DMS153 treated with DMSO at 0.1 percent for 48 hours (cell line): Measurements from ENCODE around the gene CALHM3.
"Not testable (repeated sequence)": the region's sequence is repeated elsewhere in the genome, so short reads cannot be mapped to it uniquely, and the experiment has no call there.

ENCODE experiments used
- DNase-seq: peaks from one replicate; lab custom pipeline; 2025; ENCODE audit not compliant: unreplicated experiment; lab: John Stamatoyannopoulos, UW

CALHM3 gene

DNA sequence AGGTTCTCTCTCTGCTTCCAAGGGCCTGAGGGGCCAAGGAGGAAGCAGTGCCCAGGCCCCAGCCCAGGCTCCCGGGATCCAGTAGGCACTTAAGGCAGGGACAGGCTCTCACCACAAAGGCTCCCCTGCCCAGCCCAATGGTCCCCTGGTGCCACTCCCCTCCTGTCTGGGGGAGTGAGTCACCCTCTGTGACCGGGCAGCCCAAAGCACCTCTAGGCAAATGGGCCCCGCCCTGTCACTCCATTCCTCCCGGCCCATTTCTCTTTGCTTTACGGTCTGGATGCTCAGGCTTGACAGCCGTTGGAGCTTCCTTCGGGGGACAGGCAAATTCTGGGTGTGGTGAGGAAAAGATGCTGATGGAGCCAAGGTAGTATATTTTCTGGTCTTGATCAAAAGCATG is at the start of gene CALHM3:
CALHM3 (minus strand) TSS at position 106 of the 400 bp plus-strand sequence. CDS start 208 bp downstream, outside the sequence.
- no peak for DNase-seq

DNA sequence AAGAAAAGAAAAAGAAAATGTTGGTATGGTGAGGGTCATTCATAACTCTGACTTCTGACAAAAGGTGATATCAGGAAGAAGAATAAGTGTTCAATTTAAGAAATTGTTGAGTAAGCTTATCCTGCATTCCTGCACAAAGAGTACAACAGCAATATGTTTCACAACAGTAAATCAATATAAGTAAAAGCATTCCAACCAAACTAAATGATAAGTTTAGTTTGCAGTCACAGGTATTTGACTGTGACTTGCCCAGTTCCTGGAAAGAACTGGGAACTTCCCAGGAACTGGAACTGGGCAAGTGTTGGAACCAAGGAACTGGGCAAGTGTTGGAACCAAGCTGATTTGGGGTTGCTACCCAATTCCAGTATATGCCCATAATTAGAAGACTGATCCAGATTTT is 49.5 kb upstream of the CALHM3 start:
- DNase-seq: no peak

GRCh38 chr10:103527476-103527875 is 48.4 kb upstream of the CALHM3 start:
- DNase-seq: not testable (repeated sequence)

- no peak for DNase-seq
These were observed 46.9 kb upstream of the CALHM3 start for GRCh38 chr10:103525901-103526300.

GRCh38 chr10:103523683-103524082 is 44.6 kb upstream of the CALHM3 start:
- no peak for DNase-seq

- DNase-seq: not testable (repeated sequence)
These were observed 43.0 kb upstream of the CALHM3 start for GRCh38 chr10:103522006-103522405.

GRCh38 chr10:103519798-103520197 is 40.8 kb upstream of the CALHM3 start:
- no peak for DNase-seq

DNA sequence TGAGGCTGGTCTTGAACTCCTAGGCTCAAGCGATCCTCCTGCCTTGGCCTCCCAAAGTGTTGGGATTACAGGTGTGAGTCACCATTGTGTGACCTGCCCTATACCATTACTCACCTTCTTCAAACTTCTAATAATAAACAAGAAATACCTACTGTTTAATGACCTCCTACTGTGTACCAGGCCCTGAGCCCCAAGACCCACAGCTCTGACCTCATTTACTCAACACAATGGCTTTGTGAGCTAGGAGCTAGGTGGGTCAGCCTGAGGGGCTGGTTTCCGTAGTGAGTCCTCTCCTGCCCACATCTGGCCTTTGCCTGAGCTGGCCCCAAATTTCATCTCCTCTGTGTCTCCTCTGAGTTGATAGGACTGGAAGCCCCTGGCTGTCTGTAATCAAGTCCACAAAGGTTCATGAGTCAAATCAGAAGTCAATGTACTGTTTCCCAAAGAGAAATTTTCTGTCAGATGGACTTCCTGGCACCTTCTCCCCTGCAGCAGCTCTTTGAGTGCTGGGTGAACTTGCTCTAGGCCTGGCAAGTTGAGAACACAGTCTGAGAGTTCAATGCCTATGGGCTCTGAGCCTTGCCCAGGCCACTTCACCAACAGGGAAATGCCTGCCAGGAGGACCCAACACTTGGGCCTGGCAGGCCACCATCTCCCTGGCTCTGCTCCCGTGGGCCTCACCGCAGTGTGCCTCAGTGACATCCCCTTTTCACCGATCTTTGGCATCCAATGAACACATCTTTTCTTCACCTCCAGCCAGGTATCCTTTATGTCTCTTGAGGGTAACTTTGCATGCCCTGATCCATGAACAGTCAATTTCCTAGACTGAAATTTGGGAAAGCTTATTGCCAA is 38.4 kb upstream of the CALHM3 start:
- no peak for DNase-seq

GRCh38 chr10:103514244-103514643 is 35.2 kb upstream of the CALHM3 start:
- no peak for DNase-seq

GRCh38 chr10:103513380-103514060 is 34.5 kb upstream of the CALHM3 start:
- DNase-seq: no peak

DNA sequence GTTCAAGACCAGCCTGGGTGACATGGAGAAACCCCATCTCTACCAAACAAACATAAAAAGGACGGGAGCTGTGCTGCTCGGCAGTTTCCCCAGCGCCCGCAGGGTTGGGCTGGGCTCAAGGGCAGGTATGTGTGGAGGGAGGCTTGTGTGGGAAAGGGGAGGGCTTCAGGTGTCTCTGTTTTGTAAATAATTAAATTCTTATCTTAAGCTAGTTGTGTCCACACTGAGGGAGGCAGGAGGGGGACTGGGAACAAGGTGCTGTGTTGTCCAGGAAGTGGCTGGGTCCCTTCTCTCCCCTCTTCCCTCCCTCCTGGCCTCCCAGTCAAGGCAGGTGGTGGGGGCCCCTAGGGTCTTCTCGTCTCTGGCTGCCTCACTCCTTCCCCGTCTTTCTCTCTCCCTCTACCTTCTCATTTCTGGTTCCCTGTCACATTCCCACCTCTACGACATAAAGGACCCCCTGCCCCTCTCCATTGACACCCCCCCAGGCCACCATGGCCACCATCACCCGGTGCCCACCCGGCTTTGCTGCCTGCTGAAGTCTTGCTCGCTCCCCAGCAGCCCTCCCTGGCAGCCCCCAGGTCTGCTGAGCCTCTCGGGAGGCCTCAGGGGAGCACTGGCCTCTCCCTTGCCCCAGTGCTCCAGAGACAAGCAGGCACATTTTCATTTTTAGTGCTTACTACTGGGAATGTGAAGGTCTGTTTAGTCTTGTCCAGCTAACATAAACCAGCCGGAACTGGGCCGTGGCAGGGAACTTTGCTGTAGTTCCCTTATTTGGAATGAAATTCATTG is 33.7 kb upstream of the CALHM3 start:
- DNase-seq: no peak

DNA sequence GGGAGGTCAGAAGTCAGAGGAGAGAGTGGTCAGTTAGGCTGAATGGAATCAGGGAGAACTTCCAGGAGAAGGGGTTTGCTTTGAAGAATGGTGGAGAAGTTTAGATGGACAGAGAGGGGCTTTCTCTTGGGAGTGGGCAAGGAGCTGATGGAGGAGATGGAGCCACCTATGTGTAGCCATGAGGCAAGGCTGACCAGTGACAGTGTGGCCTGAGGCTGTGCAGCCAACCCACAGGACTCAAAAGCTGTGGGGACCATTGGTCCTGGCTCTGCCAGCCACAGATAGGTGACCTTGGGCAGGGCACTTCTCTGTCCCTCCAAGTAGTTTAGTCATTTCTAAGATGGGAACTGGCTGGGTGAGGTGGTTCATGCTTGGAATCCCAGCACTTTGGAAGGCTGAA is 33.1 kb upstream of the CALHM3 start:
- DNase-seq: no peak

- no peak for DNase-seq
These were observed 32.0 kb upstream of the CALHM3 start for GRCh38 chr10:103510791-103511752.

GRCh38 chr10:103510046-103510685 is 31.1 kb upstream of the CALHM3 start:
- DNase-seq: no peak

DNA sequence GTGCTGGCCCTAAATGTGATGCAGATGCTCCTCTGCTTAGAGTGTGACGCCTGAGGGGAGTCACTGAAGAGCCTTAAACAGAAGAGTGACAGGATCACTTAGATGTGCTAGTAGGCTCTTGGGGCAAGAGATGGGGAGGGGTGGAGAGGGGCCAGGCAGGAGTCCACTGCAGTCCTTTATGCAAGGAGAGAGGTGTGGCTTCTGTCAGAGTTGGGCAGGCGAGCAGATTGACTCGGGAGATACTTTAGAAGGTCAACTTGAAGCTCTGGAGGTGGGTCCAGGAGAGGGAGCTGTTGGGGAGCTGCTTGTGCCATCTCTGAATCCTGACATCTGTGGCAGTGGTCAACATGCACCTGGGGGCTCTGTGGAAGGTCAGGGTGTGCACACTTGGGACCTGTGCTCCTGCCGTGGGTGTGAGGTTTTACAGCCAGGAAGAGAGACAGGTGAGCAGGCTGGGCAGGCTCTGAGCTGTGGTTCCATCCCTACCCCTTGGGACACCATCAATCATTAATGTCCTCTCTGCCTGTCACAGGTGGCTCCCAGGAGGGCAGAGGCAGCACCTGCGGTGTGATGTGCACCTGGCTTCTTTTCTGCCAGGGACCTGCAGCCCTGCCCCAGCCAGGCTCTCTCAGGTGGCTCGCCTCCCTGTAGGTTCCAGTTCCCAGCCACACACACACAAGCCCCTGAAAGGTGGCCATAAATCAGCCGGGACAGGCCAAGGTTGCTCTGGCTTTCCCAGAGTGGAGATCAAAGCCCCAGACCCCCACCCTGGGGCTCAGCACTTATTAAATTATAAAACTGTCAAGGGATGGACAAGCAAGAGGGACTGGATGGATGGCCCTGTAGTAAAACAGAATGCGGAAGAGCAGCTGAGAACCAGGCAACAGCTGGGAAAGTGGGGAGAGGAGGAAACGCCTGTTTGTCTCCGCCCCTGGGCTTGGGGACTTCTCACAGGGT is 28.5 kb upstream of the CALHM3 start:
- DNase-seq: peak; percentile 95

GRCh38 chr10:103506061-103506460 is 27.0 kb upstream of the CALHM3 start:
- no peak for DNase-seq

DNA sequence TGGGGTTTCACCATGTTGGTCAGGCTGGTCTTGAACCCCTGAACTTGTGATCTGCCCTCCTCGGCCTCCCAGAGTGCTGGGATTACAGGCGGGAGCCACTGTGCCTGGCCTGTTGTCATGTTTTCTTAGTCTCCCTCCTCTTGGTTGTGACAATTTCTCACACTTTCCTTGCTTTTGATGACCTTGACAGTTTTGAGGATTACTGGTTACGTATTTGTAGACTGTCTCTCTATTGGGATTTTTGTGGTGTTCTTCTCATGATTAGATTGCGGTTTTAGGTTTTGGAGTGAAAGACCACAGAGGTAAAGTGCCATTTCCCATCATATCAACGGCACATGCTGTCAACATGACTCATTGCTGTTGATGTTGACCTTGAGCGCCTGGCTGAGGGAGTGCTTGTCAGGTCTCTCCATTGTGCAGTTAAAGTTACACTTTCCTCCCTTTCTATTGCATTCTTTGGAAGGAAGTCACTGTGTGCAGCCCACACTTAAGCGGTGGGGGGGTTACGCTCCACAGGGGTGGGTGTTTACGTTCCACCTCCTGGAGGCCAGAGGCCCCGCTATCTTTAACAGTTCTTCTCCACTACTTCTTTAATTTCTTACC is 25.2 kb upstream of the CALHM3 start:
- DNase-seq: no peak

GRCh38 chr10:103503777-103504176 is 24.7 kb upstream of the CALHM3 start:
- DNase-seq: not testable (repeated sequence)
